Heart left ventricle (tissue), 16 donors: ENCODE data around the gene MRPS5. TPM values are rescaled to one million over a fixed set of nuclear protein-coding genes. Genes with fewer than 3 reads are reported as not detected.

Experiments
- ATAC-seq, 4 donors: fragments of 200-7000 bp; cut with Tn5 transposase; one replicate each; pipeline ENCODE4 v1.9.1; 2020 to 2022; ENCODE audit warnings: moderate library complexity in 4 of 4, mild to moderate bottlenecking in 3 of 4, moderate number of reproducible peaks in 1 of 4
- DNase-seq, 5 donors: peaks; one replicate each; pipeline ENCODE4 v3.0.0-alpha.2; 2020
- H3K27ac ChIP-seq, 12 donors: fragments of 200-600 bp; sonication (generic) in 4 of 12; one replicate each; pipeline versions ENCODE4 v1.5.0 to v1.8.0; 2016 to 2022; ENCODE audit warnings: mild to moderate bottlenecking in 2 of 12
- H3K27me3 ChIP-seq, 9 donors: fragments of 200-600 bp; sonication (generic) in 2 of 9; one replicate each; pipeline versions ENCODE4 v1.5.1 to v1.8.0; 2016 to 2022; ENCODE audit warnings: mild to moderate bottlenecking in 3 of 9
- H3K36me3 ChIP-seq, 9 donors: fragments of 200-600 bp; sonication (generic) in 2 of 9; one replicate each; pipeline versions ENCODE4 v1.5.0 to v1.8.0; 2018 to 2022; ENCODE audit warnings: mild to moderate bottlenecking in 2 of 9
- H3K4me1 ChIP-seq, 12 donors: fragments of 200-600 bp; sonication (generic) in 4 of 12; one replicate each; pipeline versions ENCODE4 v1.5.0 to v1.8.0; 2016 to 2022; ENCODE audit warnings: mild to moderate bottlenecking in 3 of 12
- H3K4me3 ChIP-seq, 12 donors: fragments of 200-600 bp; sonication (generic) in 4 of 12; one replicate each; pipeline versions ENCODE4 v1.5.0 to v1.8.0; 2017 to 2022; ENCODE audit warnings: mild to moderate bottlenecking in 9 of 12, moderate library complexity in 4 of 12
- H3K9me3 ChIP-seq, 12 donors: fragments of 200-600 bp; sonication (generic) in 4 of 12; one replicate each; pipeline versions ENCODE4 v1.5.0 to v1.8.0; 2016 to 2022; ENCODE audit warnings: mild to moderate bottlenecking in 1 of 12
- POLR2A ChIP-seq, 2 donors: fragments of 450-650 bp; IDR thresholded peaks; one replicate each; pipeline ENCODE4 v1.6.1; 2017; ENCODE audit warnings: antibody characterized with exemption in 2 of 2, mild to moderate bottlenecking in 2 of 2, moderate library complexity in 2 of 2
- WGBS, 4 donors: extraction: QIAGEN DNeasy Blood & Tissue Kit in 2 of 4; methylation state at CpG; one replicate each; pipeline versions ENCODE4 v1.1.5 to v1.1.7; 2013 to 2018; 5-methylcytosine and 5-hydroxymethylcytosine counted together
- intact Hi-C, 10 donors: fragments of 100-400 bp; cut with DNase I; formaldehyde crosslinking; loops; one replicate each; pipeline versions ENCODE4 v1.11.1 to v1.14.2; 2022
- polyA plus RNA-seq, 2 donors: library from polyadenylated mRNA; stranded (reverse); fragments of 200-250 nt; gene quantifications; one replicate each; pipeline ENCODE4 v1.2.3, GENCODE V29; 2013
- total RNA-seq, 9 donors: library from RNA; depleted of rRNA in 2 of 9; stranded (reverse); fragments of >200 nt in 2 of 9; fragmentation: NEBNext Ultra II Directional in 3 of 9; extraction: Animal tissue kit (Norgen Biotek cat#: 25700) in 3 of 9; gene quantifications; one replicate each; pipeline versions ENCODE4 v1.1.0 to v1.2.4, GENCODE V29; 2016 to 2023
- TF ChIP-seq, protein P1 (sequence below), 12 donors: fragments of 200-600 bp; sonication (generic) in 4 of 12; IDR thresholded peaks; one replicate each; pipeline versions ENCODE4 v1.5.0 to v1.8.0; 2018 to 2022; ENCODE audit warnings: antibody characterized with exemption in 12 of 12, mild to moderate bottlenecking in 5 of 12
- donor health status: ischemic (EF 13 %, LVEDD 7.1; RV severe dilation, severe dysfunction).
- donor health status: healthy with polysubstance abuse.
- donor health status: DM: no; HTN: yes; CAD: no.
- donor health status: DM: no; HTN: no; CAD: no.
- donor health status: ischemic (EF 25% LVEDD 6.9; RV normal size, moderate dysfunction).
- donor health status: ischemic (EF 25% LVEDD 5.7; RV mildly dilated, moderate dysfunction).
- donor health status: healthy.
- donor health status: DM: yes; HTN: yes; CAD: no.
- donor health status: ischemic (EF 35%, LVEDD 5.7; RV mildly dilated, moderate dysfunction).
- donor health status: nonischemic (EF 11% LVEDD 7.7; RV severe dilation, severe dysfunction).
- donor health status: DM: yes; HTN: yes; CAD: no.
- donor health status: PGD.
- donor health status: ischemic (EF 29% LVEDD 5.4; RV normal size, mild dysfunction).
- donor health status: nonischemic (EF 23%, LVEDD 6.1; RV moderate dilation, normal function).

The MRPS5 gene
- total and polyA plus RNA-seq, 11 donors: 52.4 to 116 (median 71.2) TPM

DNA sequence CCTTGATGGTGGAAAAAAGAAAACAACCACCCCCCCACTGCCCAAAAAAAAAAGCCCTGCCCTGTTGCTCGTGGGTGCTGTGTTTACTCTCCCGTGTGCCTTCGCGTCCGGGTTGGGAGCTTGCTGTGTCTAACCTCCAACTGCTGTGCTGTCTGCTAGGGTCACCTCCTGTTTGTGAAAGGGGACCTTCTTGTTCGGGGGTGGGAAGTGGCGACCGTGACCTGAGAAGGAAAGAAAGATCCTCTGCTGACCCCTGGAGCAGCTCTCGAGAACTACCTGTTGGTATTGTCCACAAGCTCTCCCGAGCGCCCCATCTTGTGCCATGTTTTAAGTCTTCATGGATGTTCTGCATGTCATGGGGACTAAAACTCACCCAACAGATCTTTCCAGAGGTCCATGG is 68.1 kb downstream of the MRPS5 start:
- H3K27me3 ChIP-seq: peaks cover 0 to 5% (median 0%) of the 10 kb centered on the region in 9 donors
- H3K4me3 ChIP-seq: no peak overlapping the region
- no peak for TF ChIP-seq POLR2A (IDR thresholded peaks at IDR 0.05)
- TF ChIP-seq, protein P1, sequence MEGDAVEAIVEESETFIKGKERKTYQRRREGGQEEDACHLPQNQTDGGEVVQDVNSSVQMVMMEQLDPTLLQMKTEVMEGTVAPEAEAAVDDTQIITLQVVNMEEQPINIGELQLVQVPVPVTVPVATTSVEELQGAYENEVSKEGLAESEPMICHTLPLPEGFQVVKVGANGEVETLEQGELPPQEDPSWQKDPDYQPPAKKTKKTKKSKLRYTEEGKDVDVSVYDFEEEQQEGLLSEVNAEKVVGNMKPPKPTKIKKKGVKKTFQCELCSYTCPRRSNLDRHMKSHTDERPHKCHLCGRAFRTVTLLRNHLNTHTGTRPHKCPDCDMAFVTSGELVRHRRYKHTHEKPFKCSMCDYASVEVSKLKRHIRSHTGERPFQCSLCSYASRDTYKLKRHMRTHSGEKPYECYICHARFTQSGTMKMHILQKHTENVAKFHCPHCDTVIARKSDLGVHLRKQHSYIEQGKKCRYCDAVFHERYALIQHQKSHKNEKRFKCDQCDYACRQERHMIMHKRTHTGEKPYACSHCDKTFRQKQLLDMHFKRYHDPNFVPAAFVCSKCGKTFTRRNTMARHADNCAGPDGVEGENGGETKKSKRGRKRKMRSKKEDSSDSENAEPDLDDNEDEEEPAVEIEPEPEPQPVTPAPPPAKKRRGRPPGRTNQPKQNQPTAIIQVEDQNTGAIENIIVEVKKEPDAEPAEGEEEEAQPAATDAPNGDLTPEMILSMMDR (IDR thresholded peaks at IDR 0.05): peak in 4 of 12 donors; percentile 9 to 15 (median 10)
- WGBS, 4 donors: 38 to 48% (median 42%) methylated on average over 11 of the region's 11 CpGs
- no peak overlapping the region for H3K27ac ChIP-seq
- intact Hi-C loops: no loop called here
- H3K4me1 ChIP-seq: no peaks in the 10 kb centered on the region
- peak in 1 of 4 donors; percentile 43 for ATAC-seq
- no peaks in the 10 kb centered on the region for H3K9me3 ChIP-seq
- H3K36me3 ChIP-seq: no peaks in the 10 kb centered on the region
- DNase-seq: no peak

DNA sequence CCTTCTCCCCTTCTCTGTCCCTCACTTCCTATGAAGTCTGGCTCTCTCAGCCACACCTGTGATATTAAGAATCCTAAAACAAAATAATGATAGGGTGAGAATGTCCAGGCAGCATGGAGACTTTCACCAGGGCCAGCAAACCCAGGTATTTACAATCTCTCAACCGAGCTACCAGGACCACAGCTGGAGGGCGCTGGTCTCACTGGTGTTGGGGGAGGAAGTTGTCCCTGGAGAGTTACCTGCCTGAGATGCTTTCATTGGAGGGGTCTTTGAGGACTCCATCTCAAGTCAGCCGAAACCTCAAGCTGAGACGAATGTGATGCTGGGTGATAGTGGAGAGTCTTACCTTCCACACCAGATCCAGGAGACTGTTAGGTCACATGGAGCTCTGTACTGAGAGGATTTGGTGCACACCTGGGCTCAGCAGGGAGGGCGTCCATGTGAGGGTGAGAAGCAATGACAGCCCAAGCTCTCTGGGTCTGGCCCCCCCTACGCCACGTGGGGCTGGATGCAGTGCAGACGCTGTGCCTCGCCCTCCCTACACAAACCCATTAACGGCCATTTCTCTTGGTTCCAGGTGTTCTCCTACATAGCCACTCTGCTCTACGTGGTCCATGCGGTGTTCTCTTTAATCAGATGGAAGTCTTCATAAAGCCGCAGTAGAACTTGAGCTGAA is 68.7 kb downstream of the MRPS5 start:
- H3K27me3 ChIP-seq: peaks cover 0 to 5% (median 0%) of the 10 kb centered on the region in 9 donors
- no peak for DNase-seq

DNA sequence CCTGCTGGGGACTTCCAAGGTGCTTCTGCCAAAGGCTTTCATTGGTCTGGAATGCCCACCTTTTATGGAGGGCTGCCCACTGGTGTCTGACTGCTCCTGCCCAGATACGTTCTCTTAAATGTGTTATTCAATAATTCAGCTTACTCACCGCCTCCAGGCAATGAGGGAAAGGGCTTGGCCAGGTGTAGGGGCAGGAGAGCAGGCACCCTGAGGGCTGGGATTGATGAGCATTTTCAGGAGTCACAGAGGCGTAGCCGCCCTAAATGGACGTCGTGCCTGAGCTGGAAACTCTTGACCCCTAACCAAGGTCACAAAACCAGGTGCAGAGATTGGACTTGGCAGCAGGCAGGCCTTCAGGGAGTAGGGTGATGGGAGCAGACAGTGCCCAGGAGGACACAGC is 69.3 kb downstream of the MRPS5 start:
- ATAC-seq: no peak
- H3K36me3 ChIP-seq: no peaks in the 10 kb centered on the region
- H3K9me3 ChIP-seq: no peaks in the 10 kb centered on the region
- TF ChIP-seq, protein P1 (IDR thresholded peaks at IDR 0.05): no peak
- no peak for TF ChIP-seq POLR2A (IDR thresholded peaks at IDR 0.05)
- DNase-seq: no peak
- peaks cover 0 to 5% (median 0%) of the 10 kb centered on the region in 9 donors for H3K27me3 ChIP-seq
- H3K4me3 ChIP-seq: no peak overlapping the region
- intact Hi-C loops: no loop called here
- H3K4me1 ChIP-seq: no peaks in the 10 kb centered on the region
- no peak overlapping the region for H3K27ac ChIP-seq
- 73 to 86% (median 79%) methylated on average over 6 of the region's 6 CpGs for WGBS, 4 donors

More for the DNA sequence above, 68.7 kb downstream of the MRPS5 start:
- no peak overlapping the region for H3K27ac ChIP-seq
- no peaks in the 10 kb centered on the region for H3K9me3 ChIP-seq
- TF ChIP-seq, protein P1 (IDR thresholded peaks at IDR 0.05): no peak
- no peak for TF ChIP-seq POLR2A (IDR thresholded peaks at IDR 0.05)
- intact Hi-C loops: no loop called here
- WGBS, 4 donors: 78 to 88% (median 85%) methylated on average over 13 of the region's 13 CpGs
- no peaks in the 10 kb centered on the region for H3K36me3 ChIP-seq
- ATAC-seq: no peak
- H3K4me3 ChIP-seq: no peak overlapping the region
- no peaks in the 10 kb centered on the region for H3K4me1 ChIP-seq

DNA sequence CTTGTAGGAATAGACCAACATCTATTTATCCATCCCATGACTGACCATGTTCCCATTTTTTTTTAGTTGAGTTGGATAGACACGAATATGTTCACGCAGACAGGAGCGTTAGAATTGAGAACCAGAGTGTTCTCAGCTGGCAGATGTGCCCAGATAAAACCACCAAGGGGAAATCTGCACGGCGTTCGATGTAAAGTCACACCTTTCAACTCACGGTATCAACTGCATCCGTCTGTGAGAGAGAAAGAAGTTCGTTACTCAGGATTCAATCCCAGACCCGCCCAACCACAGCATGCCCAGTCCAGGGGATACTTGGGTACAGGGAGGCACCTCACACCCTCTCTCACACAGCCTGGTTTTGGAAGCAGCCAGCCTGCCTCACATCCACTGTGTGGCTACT is 70.0 kb downstream of the MRPS5 start:
- no peaks in the 10 kb centered on the region for H3K36me3 ChIP-seq
- H3K4me3 ChIP-seq: no peak overlapping the region
- TF ChIP-seq, protein P1 (IDR thresholded peaks at IDR 0.05): no peak
- TF ChIP-seq POLR2A (IDR thresholded peaks at IDR 0.05): no peak
- no peaks in the 10 kb centered on the region for H3K9me3 ChIP-seq
- 84 to 93% (median 88%) methylated on average over 10 of the region's 10 CpGs for WGBS, 4 donors
- intact Hi-C loops: no loop called here
- no peak overlapping the region for H3K27ac ChIP-seq
- peaks cover 0 to 5% (median 0%) of the 10 kb centered on the region in 9 donors for H3K27me3 ChIP-seq
- ATAC-seq (no peak), DNase-seq (no peak)
- no peaks in the 10 kb centered on the region for H3K4me1 ChIP-seq
